GF-D8 (cell line): ENCODE results near the gene MAP2K3.
"Not testable (repeated sequence)": the region's sequence is repeated elsewhere in the genome, so short reads cannot be mapped to it uniquely, and the experiment has no call there.

ENCODE experiments used
- DNase-seq: peaks from one replicate; lab custom pipeline; 2025; lab: John Stamatoyannopoulos, UW

MAP2K3 gene

DNA sequence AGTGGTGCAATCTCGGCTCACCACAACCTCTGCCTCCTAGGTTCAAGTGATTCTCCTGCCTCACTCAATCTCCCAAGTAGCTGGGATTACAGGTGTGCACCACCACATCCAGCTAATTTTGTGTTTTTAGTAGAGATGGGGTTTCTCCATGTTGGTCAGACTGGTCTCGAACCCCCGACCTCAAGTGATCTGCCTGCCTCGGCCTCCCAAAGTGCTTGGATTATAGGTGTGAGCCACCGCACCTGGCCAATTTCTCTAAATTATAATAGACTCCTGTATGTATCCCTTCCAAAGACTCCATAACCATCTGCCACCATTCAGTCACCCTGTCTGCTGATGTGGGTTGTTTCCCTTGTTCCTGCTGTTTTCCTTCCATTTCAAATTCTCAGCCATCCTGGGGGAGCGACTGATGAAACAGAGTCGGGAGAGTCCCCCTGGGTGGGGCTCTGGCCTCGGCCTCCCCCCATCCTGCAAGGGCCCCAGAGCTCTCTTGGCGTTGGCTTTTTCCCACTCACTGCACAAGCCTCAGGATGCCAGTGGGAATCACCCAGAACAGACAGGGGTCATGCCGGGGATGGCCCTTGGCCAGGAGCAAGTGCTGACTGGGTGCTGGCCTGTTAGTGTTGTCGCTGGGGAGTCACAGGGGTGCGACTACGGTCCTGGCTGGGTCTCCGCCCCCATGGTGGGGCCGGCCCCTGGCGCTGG, 25.7 kb downstream of the MAP2K3 start:
- not testable (repeated sequence) for DNase-seq

DNA sequence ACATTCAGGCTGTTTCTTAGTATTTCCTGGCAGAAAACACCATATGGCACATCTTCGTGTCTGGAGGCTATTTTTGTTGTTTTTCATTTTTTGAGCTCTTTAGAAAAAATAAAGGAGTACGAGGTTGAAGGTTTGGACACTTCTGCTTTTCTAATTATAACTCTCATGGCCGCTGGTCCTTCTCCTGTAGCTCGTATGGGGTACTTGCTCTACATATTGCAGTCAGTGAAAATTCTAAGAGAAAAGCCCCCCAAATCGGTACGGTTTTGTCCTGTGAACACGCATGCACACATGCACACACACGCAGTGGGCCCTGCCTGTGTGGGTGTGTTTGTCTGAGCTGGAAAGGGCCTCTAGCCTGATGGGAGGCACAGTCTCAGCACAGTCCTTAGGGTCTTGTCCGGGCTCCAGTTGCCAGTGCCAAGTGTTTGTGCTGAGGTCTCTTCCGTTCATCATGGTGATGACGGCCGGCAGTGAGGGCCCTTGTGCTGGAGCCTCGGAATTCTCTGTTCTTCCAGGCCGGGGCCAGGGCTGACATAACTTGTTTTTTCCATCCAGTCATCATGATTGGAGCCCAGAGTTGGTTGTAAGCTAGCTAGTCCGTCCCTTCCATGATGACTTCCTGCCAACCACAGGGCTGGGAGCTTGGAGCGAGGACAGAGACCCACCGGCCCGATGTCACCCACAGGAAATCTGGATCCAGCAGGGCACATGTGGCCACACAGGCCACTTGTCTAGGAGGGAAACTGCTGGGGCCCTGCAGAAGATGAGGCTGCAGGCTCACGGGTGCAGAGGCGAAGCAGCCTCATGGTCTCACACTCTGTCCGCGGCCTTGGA, 26.5 kb downstream of the MAP2K3 start:
- DNase-seq: not testable (repeated sequence)

DNA sequence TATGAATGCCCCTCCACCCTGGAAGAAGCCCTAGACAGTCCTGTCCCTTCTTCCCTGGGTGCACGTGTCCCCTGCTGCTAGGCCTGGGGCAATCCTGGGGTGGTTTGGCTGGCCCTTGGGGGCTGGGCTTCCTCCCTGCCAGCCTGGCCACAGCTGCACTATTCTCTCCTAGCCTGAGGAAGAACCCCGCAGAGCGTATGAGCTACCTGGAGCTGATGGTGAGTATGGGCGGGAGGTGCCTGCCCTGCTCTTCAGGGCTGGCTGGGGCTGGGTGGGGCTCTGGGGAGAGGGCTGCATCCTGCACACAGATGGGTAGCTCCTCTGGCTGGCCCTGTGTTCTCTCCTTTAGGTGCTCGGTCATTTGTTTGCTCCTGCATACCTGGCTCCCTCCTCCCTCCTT, 28.8 kb downstream of the MAP2K3 start:
- no peak for DNase-seq

DNA sequence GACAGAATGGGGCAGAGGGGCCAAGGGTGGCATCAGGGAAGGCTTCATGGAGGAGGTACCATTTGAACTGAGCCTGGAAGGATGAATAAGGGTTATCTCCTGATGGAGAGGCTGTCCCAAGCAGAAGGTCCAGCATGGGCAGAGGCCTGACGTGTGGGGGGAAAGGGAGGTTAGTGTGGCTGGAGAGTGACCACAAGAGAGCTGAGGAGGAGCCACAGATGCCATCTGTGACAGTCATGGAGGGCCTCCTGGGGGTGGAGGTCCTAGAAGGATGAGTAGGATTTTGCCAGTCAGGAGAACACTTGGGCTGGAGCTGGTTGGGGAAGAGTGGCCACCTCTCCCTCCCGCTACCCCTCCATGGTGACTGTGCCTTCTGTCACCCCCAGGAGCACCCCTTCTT, 29.2 kb downstream of the MAP2K3 start:
- not testable (repeated sequence) for DNase-seq

DNA sequence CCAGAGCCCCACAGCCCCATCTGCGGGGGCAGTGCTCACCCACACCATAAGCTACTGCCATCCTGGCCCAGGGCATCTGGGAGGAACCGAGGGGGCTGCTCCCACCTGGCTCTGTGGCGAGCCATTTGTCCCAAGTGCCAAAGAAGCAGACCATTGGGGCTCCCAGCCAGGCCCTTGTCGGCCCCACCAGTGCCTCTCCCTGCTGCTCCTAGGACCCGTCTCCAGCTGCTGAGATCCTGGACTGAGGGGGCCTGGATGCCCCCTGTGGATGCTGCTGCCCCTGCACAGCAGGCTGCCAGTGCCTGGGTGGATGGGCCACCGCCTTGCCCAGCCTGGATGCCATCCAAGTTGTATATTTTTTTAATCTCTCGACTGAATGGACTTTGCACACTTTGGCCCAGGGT, 29.8 kb downstream of the MAP2K3 start:
- not testable (repeated sequence) for DNase-seq

DNA sequence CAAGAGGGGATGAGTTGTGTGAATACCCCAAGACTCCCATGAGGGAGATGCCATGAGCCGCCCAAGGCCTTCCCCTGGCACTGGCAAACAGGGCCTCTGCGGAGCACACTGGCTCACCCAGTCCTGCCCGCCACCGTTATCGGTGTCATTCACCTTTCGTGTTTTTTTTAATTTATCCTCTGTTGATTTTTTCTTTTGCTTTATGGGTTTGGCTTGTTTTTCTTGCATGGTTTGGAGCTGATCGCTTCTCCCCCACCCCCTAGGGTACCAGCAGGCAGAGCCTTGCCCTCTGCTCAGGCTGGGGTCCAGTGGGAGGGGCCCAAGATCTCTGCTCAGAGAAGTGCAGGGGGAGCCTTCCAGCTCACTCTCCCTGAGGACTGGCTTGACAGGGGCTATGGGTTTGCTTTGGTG, 30.2 kb downstream of the MAP2K3 start:
- not testable (repeated sequence) for DNase-seq

DNA sequence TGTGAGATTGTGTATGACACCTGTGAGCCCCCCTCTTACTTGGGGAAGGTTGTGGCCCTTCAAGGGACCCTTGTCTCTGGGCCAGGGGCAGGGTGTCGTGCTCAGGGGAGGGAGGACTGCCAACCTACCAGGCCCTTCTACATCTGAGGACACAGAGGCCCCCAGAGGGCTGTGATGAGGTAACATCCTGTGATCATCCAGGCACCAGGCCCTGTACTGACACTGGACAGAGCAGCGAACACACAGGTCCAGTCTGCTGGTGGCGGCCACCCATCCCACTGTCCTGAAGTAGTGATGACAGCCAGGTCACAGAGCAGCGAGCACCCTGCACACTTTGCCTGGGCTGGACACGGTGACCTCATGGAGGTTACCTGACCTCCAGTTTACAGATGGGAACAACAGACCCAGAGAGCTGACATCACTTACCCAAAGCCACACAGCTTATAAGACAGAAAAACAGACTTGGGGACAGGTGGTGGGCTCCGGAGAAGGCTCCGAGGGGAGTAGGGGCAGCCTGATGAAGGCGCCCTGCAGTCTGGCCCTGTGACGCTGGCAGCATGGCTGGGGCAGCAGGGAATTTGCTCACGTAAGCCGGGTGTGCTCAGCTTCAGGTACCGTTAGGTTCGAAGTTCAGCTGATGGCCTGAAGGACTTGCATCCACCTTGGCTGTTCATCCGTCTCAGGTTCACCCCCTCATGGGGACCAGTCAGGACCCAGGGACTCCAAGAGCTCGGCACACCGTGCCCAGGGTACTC, 30.9 kb downstream of the MAP2K3 start:
- DNase-seq: not testable (repeated sequence)

DNA sequence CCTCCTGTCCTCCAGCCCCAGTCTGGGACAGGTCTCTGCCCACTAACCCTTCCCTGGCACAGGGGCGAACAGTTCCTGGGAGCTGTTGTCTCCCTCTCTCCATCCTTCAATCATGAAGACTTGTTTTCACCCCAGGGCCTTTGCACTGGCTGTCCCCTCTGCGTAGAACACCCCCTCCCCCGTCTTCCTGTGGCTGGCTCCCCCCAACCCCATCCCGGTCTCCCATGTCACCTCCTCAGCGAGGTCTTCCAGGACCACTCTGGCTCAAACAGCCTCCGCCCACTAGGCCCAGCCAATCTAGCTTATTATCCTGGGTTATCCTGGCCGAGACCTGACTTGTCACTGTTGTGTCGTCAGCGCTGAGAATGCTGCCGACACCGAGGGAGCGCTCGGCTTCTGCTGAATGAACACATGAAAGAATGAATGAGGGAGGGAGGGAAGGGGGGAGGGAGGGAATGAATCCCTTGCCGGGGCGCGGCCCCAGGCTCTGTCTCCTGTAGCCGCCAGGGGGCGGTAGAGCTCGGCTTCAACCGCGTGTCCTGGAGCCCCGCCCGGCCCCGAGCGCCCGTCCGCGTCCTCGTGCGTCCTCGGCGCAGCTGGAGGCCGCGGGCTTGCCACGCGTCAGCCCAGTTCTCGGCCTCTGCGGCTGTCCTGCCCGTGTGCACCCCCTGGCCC, 31.8 kb downstream of the MAP2K3 start:
- DNase-seq: not testable (repeated sequence)

DNA sequence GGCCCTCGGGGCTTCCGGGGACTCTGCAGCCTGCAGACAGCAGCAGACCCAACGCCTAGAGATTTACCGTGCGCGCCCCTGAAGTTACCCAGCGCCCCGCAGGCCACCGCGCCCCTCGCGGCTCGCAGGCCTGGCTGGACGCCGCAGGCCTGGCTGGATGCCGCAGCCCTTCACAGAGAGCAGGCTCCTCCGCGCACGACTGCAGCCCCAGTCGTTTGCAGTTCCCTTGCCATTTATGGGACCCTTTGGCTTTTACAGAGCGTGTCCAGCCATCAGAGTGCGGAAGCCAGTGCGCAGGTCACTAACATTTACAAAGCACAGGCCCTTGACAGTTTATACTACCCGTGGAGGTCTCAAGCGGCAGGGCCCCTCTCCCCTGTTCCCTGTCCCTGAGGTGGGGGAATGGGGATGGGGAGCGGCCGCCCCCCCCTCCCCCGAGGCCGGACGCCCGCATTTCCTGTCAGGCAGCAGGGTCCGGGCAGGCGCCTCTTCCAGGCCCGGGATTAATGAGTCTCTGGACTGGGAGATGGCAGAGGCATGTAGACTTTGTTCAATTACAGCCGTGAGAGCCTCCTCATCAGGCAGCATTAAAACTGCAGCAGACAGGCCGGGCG, 32.5 kb downstream of the MAP2K3 start:
- not testable (repeated sequence) for DNase-seq

DNA sequence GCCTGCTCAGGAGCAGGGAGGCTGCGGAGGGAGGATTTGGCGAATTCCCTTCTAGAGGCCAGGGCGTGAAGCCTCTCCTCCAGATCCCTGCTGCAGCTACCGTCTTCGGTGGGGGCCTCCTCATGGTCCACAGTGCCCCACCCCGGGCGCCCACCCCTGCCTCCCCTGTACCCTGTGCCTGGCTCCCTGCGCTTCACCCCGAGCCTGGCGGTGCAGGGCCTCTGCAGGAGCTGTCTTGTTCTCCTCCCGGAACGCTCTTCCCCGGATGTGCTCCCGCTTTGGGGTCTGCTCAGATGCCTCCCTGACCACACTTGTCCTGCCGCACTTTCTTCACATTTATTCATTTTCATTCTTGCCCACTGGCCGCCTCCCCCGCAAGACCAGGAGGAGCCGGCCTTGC, 33.3 kb downstream of the MAP2K3 start:
- DNase-seq: not testable (repeated sequence)

DNA sequence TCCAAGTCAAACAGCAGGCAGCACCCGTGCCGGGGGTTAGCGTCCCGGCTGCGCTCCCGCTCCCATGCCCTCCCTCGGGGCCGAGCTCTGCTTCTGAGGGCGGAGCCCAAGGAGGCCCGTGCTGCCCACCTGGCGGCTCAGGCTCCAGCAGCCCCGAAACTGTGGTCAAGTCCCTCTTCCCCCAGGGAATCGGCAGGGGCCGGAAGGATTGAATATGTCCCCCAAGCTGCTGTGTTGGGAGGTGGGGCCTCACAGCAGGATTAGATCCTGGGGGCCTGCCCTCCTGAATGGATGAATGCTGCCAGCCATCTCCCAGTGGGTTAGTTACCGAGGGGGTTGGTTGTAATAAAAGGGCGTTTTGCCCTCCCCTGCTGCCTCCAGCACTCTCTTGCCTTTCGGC, 33.9 kb downstream of the MAP2K3 start:
- no peak for DNase-seq

DNA sequence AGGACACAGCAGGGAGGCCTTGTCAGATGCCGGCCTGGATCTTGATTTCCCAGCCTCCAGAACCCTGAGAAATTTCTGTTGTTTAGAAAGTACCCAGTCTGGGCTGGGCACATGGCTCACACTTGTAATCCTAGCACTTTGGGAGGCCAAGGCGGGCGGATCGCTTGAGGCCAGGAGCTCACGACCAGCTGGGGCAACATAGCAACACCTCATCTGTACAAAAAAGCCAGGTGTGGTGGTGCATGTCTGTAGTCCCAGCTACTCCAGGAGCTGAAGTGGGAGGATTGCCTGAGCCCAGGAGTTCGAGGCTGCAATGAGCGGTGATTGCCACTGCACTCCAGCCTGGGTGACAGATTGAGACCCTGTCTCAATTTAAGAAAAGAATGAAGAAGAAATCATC, 34.3 kb downstream of the MAP2K3 start:
- not testable (repeated sequence) for DNase-seq

DNA sequence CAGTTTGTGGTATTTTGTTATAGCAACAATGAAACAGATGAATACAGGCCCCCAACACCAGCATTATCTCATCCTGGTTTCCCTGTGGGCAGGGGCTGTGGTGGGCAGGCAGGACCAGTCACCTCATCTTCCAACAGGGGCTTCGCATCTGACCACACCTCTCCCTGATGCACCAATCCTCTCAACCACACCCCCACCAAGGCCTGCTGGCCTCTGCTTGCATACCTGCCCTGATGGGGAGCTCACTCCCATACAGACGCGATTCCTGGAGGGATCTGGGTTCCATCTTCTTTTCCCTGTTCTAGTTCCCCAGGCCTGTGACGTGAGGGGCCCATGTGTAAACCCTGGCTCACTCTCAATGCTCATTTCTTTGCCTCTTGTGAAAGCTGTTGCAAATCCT, 34.7 kb downstream of the MAP2K3 start:
- DNase-seq: not testable (repeated sequence)

DNA sequence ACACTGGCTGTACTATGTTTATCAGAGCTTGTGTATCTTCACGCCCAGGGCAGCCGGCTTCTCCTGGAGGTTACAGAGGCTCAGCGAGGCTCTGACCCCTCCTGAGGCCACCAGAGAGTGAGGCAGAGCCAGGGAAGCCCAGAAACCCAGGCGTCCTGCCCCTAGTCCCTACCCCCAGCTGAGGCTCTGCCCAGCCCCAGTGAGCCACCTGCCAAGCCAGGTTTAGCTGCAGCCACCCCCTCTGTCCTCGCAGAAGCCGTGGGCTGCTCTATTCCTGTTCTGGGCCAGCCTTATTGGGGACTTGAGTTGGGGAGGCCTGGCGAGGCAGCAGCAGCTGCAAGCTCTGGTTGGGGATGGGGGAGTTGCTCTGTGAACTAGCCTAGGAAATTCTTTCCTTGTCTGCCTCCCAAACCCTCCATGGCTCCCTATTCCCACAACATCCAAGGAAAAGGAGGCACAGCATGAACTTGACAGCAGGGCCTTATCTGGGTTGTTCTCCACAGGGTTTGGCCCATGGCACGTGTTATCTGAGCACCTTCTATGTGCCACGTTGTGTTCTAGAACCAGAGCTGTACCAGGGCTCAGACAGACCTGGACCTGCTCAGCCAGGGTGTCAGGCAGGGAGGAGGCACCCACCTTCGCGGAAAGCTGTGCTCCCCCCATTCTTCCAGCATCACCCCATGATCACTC, 35.3 kb downstream of the MAP2K3 start:
- DNase-seq: not testable (repeated sequence)

DNA sequence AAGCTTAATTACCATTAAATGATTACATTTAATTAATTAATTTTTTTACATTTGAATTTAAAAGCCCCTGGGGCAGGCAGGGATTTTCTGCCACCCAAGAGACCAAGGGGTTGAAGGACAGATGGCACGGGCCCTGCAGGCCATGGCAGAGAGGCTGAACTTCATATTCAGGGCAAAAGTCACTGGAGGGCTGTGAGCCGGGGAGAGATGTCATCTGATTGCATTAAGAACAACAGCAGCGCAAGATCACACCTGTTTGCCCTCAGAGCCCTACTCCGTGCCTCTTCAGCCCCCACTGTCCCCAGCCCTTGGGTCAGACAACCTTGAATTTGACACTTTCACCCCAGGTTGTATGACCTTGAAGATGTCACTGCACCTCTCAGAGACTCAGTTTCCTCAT, 35.9 kb downstream of the MAP2K3 start:
- DNase-seq: not testable (repeated sequence)

DNA sequence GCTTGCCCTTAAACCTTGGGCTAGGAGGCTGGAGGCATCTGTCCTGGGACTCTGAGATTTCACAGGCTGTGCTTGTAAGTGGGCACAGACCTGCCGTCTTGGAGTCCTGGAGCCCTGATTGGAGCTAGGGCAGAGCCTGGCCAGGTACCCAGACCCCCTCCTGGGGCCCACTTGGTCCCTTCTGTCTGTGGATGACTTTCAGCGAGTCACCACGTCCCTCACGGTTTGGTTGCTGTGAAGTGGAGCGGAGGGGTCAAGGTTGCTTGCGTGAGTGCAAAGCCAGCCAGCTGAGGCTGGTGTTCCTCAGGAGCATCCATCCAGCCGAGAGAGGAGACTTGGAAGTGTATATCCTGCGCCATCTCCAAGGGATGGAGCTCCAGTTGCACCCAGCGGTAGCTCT, 36.5 kb downstream of the MAP2K3 start:
- not testable (repeated sequence) for DNase-seq

DNA sequence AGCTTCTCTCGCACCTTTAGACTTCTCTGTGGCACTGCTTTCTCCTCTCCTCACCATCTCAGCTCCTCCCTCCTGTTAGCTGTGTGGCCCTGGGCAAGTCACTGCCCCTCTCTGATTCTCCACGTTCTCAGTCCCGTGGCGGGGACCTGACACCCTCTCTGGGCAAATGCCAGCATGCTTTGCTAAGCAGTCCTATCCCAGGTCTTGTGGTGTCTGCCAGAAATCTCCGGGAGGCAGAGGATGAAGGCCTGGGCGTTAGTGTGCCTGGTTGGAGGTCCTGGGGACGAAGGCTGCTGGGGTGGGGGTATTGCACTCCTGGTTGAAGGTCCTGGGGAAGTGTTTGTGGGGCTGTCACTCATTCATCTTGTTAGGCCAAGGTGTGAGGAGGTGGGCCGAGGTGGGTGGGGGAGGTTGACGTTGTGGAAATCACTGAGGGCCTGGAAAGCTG, 37.3 kb downstream of the MAP2K3 start:
- not testable (repeated sequence) for DNase-seq

DNA sequence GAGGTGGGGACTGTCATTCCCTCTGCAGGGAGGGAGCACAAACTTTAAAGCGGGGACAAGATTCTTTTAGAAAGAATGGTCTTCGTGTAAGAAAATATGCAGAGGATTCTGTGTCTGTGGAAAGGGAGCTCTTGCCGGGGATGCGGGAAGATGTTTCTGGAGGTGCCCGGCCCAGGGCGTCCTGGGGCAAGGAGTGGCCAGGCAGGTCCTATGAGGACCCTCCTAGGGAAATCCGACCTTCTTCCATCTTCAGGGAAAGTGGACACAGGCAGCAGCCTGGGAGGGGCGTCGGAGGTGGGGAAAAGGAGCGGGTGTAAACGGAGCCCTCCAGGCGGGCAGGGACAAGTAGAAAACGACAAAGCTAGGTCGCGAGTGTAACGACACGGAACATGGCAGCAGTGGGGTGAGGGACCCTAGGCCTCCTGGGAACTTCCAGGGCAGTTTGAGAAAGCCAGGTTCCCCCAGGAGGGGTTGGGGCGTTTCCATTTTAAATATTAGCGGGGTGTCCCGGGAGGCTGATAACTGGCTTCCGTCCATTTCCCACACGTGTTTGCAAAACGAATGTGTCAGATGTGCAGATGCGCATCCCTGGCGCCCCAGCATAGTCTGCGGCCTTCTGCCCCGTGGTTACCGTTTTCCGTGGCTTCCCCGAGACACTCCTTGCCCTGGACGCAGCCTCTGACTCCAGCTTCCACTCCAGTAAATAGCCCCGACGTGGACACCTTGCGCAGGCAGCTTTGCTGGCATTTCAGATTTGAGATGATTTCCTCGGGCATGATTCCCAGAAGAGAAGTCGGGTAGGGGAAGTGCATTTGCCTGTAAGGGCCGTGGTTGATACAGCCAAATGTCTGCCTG, 39.0 kb downstream of the MAP2K3 start:
- not testable (repeated sequence) for DNase-seq

DNA sequence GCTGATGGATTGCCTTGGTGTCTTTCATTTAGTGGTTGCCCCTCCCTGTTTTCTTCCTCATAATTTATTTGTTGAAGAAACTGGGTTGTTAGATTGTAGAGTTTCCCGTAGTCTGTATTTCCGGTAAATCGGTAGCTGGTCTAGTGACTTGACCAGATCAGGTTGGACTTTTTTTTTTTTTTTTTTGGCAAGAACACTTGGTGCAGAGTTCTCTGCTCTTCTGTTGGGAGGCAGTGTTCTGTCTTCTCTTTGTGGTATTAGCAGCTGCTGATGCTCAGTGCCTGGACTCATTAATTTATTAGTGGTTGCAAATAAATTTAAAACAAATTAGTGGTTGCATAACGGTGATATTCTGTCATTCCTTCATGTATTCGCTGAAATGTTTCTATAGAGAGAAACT, 40.2 kb downstream of the MAP2K3 start:
- not testable (repeated sequence) for DNase-seq

DNA sequence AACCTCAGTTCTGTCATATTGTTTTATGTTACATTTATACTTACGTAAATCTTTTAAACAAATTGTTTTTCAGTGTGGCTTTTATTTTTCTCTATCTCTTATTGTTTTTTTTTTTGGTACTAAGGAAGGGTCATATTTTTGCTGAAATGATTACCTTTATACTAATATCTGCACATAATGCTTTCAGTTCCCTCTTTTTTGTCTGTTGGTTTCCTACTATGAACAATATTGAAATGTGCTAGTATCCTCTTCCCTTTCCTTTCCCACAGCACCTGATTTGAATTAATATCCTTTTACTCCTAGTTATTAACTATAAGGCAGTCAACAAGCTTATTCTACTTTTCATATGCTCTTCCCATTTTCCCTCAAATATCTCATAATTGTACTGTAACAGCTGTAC, 43.4 kb downstream of the MAP2K3 start:
- DNase-seq: not testable (repeated sequence)
